Esophagus muscularis mucosa (tissue), 4 donors: ENCODE measurements around the gene HMGN4. TPM values are rescaled to one million over a fixed set of nuclear protein-coding genes. Genes with fewer than 3 reads are reported as not detected.

Experiments used
- DNase-seq: peaks from one replicate; pipeline ENCODE4 v3.0.0-alpha.2; 2017; ENCODE audit errors: extremely low spot score
- H3K27ac ChIP-seq, 4 donors: fragments of 200-600 bp; sonication (generic); replicated peaks in 1 of 4; 1 replicate in 3 of 4; 2 replicates in 1 of 4; pipeline ENCODE4 v1.5.1; 2016 to 2019; ENCODE audit warnings: mild to moderate bottlenecking in 1 of 4
- H3K27me3 ChIP-seq, 4 donors: fragments of 200-600 bp; sonication (generic); one replicate each; pipeline versions ENCODE4 v1.5.1 to v1.6.0; 2016 to 2019
- H3K36me3 ChIP-seq, 4 donors: fragments of 200-600 bp; sonication (generic); one replicate each; pipeline ENCODE4 v1.5.1; 2016 to 2019
- H3K4me1 ChIP-seq, 4 donors: fragments of 200-600 bp; sonication (generic); one replicate each; pipeline ENCODE4 v1.5.1; 2016 to 2019
- H3K4me3 ChIP-seq, 4 donors: fragments of 200-600 bp; sonication (generic); 1 replicate in 2 of 4; 2 replicates in 2 of 4; pipeline ENCODE4 v1.5.1; 2016 to 2019; ENCODE audit warnings: mild to moderate bottlenecking in 4 of 4, moderate library complexity in 1 of 4
- H3K9me3 ChIP-seq, 4 donors: fragments of 200-600 bp; sonication (generic); 1 replicate in 3 of 4; 2 replicates in 1 of 4; pipeline ENCODE4 v1.5.1; 2016 to 2019
- EP300 ChIP-seq: sonication (generic); formaldehyde crosslinking; IDR thresholded peaks from one replicate; pipeline ENCODE4 v1.6.1; 2017; ENCODE audit warnings: antibody characterized with exemption
- POLR2A ChIP-seq: fragments of 450-650 bp; IDR thresholded peaks from one replicate; pipeline ENCODE4 v1.6.1; 2017; ENCODE audit warnings: antibody characterized with exemption, moderate library complexity, mild to moderate bottlenecking, low read depth
- POLR2AphosphoS5 ChIP-seq, 2 donors: sonication (generic); formaldehyde crosslinking; IDR thresholded peaks; one replicate each; pipeline ENCODE4 v1.6.1; 2017; ENCODE audit warnings: antibody characterized with exemption in 2 of 2
- WGBS: methylation state at CpG from one replicate; pipeline ENCODE4 v1.1.5; 2018; 5-methylcytosine and 5-hydroxymethylcytosine counted together
- intact Hi-C: fragments of 100-400 bp; cut with DNase I; formaldehyde crosslinking; loops from one replicate; pipeline ENCODE4 v1.15.1; 2023
- total RNA-seq, 4 donors: library from RNA; depleted of rRNA; stranded (reverse); fragments of >200 nt; gene quantifications; one replicate each; pipeline versions ENCODE4 v1.1.0 to v1.2.1, GENCODE V29; 2016
- TF ChIP-seq, protein P1 (sequence below), 3 experiments: fragments of 200-600 bp in 2 of 3; fragments of 450-650 bp in 1 of 3; sonication (generic) in 2 of 3; IDR thresholded peaks; one replicate each; pipeline ENCODE4 v1.5.1; 2017 to 2019; ENCODE audit warnings: antibody characterized with exemption in 3 of 3, mild to moderate bottlenecking in 2 of 3, moderate library complexity in 1 of 3

HMGN4 gene
- total RNA-seq, 4 donors from 2014 or later = 80.2 to 117 (median 86.5) TPM

DNA sequence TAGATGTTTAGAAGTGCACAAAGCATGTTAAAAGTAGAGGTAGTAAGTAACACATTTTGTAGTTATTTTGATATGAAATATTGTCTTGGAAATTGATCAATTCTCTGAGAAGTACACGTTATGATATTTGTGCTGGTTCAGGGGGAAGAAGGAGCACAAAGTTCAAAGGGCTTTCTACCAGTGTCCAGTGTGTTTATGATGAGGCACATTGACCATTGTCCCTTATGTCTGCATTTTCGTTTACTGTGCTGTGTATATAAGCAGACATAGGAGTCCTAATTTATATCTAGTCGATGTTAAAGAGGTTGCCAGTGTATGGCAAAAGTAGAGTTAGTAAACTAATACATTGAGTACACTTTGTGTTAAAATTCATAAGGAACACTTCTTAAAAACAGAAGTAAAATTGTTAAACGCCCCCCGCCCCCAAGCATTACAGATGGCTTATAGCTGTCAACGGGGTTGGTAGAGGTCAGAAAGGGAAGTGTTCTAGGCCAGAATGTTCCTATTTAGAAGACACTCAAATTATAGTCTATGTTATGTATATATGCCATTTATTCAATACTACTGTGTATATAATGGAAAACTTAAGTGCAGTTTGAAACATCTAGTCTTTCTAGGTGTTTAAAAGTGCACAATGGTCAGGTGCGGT is 13.3 kb upstream of the HMGN4 start:
- Histone ChIP-seq H3K27ac (no peak overlapping the region), H3K36me3 (no peaks in the 10 kb centered on the region), H3K4me1 (peaks cover 12 to 35% (median 21%) of the 10 kb centered on the region in 4 donors), H3K9me3 (no peaks in the 10 kb centered on the region), H3K4me3 (no peak overlapping the region), H3K27me3 (no peaks in the 10 kb centered on the region)
- intact Hi-C loops = no loop called here
- WGBS = 86% methylated on average over 7 of the region's 7 CpGs
- DNase-seq = no peak
- no peak for TF ChIP-seq EP300
- no peak for TF ChIP-seq POLR2AphosphoS5 (IDR thresholded peaks at IDR 0.05)
- no peak for TF ChIP-seq POLR2A
- TF ChIP-seq, protein P1, sequence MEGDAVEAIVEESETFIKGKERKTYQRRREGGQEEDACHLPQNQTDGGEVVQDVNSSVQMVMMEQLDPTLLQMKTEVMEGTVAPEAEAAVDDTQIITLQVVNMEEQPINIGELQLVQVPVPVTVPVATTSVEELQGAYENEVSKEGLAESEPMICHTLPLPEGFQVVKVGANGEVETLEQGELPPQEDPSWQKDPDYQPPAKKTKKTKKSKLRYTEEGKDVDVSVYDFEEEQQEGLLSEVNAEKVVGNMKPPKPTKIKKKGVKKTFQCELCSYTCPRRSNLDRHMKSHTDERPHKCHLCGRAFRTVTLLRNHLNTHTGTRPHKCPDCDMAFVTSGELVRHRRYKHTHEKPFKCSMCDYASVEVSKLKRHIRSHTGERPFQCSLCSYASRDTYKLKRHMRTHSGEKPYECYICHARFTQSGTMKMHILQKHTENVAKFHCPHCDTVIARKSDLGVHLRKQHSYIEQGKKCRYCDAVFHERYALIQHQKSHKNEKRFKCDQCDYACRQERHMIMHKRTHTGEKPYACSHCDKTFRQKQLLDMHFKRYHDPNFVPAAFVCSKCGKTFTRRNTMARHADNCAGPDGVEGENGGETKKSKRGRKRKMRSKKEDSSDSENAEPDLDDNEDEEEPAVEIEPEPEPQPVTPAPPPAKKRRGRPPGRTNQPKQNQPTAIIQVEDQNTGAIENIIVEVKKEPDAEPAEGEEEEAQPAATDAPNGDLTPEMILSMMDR (IDR thresholded peaks at IDR 0.05) = no peak

DNA sequence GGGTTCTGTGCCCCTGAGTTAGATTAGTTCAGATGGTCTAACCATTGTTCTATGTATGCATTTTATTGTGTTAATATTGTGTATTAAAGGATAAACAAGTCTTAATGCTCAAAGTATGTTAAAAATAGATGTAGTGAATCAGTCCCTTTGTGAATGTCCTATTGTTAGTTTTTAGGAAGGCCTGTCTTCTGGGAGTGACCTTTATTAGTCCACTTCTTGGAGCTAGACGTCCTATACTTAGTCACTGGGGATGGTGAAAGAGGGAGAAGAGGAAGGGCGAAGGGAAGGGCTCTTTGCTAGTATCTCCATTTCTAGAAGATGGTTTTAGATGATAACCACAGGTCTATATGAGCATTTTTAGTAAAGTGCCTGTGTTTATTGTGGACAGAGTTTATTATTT is 12.3 kb upstream of the HMGN4 start:
- intact Hi-C loops = no loop called here
- WGBS = 60% methylated on average over 2 of the region's 2 CpGs

DNA sequence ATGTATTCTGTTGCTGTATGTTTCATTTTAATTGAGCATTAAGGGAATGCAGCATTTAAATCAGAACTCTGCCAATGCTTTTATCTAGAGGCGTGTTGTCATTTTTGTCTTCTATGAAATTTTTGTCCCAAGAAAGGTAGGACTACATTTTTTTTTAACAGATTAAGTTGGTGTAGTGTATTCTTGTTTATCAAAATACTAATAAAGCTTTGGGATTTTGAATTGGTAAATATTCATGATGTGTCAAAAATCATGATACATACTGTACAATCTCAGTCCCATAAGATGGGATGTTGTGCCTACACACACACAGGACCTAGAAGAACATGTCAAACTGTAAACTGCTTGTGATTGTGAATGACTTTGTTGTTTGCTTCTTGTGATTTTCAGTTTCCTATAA is 11.2 kb upstream of the HMGN4 start:
- Histone ChIP-seq H3K4me3 (no peak overlapping the region), H3K4me1 (peaks cover 6 to 22% (median 13%) of the 10 kb centered on the region in 4 donors), H3K36me3 (no peaks in the 10 kb centered on the region), H3K27me3 (no peaks in the 10 kb centered on the region), H3K27ac (no peak overlapping the region), H3K9me3 (no peaks in the 10 kb centered on the region)
- intact Hi-C loops = no loop called here
- DNase-seq = no peak
- 98% methylated on average over 1 of the region's 1 CpG for WGBS
- TF ChIP-seq POLR2A = no peak
- TF ChIP-seq, protein P1 (IDR thresholded peaks at IDR 0.05) = no peak
- TF ChIP-seq POLR2AphosphoS5 (IDR thresholded peaks at IDR 0.05) = no peak
- no peak for TF ChIP-seq EP300

More for the DNA sequence above, 12.3 kb upstream of the HMGN4 start:
- Histone ChIP-seq H3K27me3 (no peaks in the 10 kb centered on the region), H3K36me3 (no peaks in the 10 kb centered on the region), H3K27ac (no peak overlapping the region), H3K4me1 (peaks cover 6 to 28% (median 15%) of the 10 kb centered on the region in 4 donors), H3K4me3 (no peak overlapping the region), H3K9me3 (no peaks in the 10 kb centered on the region)
- TF ChIP-seq POLR2A (no peak), POLR2AphosphoS5 (IDR thresholded peaks at IDR 0.05) (no peak), EP300 (no peak)
- DNase-seq = no peak

DNA sequence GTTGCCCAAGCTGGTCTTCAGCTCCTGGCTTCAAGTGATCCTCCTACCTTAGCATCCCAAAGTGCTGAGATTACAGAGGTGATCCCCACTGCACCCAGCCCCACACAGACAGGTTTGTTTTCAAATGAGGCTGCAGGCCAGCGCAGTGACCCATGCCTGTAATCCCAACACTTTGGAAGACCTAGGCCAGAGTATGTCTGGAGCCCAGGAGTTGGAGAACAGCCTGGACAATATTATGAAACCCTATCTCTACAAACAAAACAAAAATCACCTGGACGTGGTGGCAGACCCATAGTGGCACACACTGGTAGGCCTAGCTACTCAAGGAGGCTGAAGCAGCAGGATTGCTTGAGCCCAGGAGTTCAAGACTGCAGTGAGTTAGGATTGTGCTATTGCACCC is 8.0 kb upstream of the HMGN4 start:
- WGBS = 89% methylated on average over 2 of the region's 2 CpGs
- Histone ChIP-seq H3K4me1 (peaks cover 7 to 14% (median 10%) of the 10 kb centered on the region in 4 donors), H3K9me3 (peaks cover 0 to 5% (median 0%) of the 10 kb centered on the region in 4 donors), H3K36me3 (no peaks in the 10 kb centered on the region), H3K27me3 (no peaks in the 10 kb centered on the region), H3K27ac (no peak overlapping the region), H3K4me3 (no peak overlapping the region)
- DNase-seq = no peak
- TF ChIP-seq, protein P1 (IDR thresholded peaks at IDR 0.05) = no peak
- TF ChIP-seq POLR2A = no peak
- TF ChIP-seq EP300 = no peak
- no peak for TF ChIP-seq POLR2AphosphoS5 (IDR thresholded peaks at IDR 0.05)
- intact Hi-C loops = loop anchor here (5.0 kb wide), 2 partner anchors 37 to 73 kb away; partner anchors contain the start of gene BTN2A1

DNA sequence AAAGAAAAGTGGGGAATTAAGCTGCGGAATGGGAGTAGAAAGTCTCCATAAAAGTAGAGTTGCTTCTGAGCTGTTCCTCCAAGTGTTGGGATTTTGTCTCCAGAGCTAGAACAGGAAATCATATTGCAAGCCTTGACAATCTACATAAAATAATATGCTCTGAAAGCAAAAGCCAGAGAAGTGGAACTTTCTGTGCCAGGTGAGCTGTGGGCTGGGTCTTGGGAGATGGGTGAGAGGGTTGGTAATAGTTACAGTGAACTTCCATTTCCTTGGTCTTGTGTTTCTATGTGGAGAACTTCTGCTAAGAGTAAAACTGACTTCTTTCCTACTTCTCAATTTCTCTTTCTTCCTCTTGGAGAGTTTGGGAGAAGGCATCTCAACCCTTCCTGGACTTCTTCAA is 6.3 kb upstream of the HMGN4 start:
- Histone ChIP-seq H3K27me3 (no peaks in the 10 kb centered on the region), H3K36me3 (no peaks in the 10 kb centered on the region), H3K27ac (peak overlapping the region; percentile 85 to 87 (median 86)), H3K9me3 (peaks cover 0 to 5% (median 0%) of the 10 kb centered on the region in 4 donors), H3K4me1 (peaks cover 21 to 29% (median 25%) of the 10 kb centered on the region in 4 donors), H3K4me3 (no peak overlapping the region)
- TF ChIP-seq, protein P1 (IDR thresholded peaks at IDR 0.05) = no peak
- TF ChIP-seq EP300 (no peak), POLR2AphosphoS5 (IDR thresholded peaks at IDR 0.05) (no peak), POLR2A (no peak)
- no peak for DNase-seq
- 91% methylated on average over 1 of the region's 1 CpG for WGBS
- intact Hi-C loops = loop anchor here (5.0 kb wide), 2 partner anchors 35 to 75 kb away; partner anchors contain the start of gene BTN2A1
